HEK293 (cell line): ENCODE results near the gene PLA2G1B.

Experiments used
- CTCF ChIP-seq: fragments of 450-650 bp; formaldehyde crosslinking; IDR thresholded peaks from 2 replicates; pipeline ENCODE4 v1.5.1; 2016; ENCODE audit warnings: missing biosample characterization, missing genetic modification characterization
- PRDM2 ChIP-seq: fragments of 450-650 bp; formaldehyde crosslinking; IDR thresholded peaks from 2 replicates; pipeline ENCODE4 v1.5.1; 2016; ENCODE audit warnings: missing biosample characterization, missing genetic modification characterization, borderline replicate concordance
- REPIN1 ChIP-seq: fragments of 450-650 bp; formaldehyde crosslinking; IDR thresholded peaks from 2 replicates; pipeline ENCODE4 v1.5.1; 2017; ENCODE audit warnings: missing biosample characterization, missing genetic modification characterization, low read depth
- REST ChIP-seq: fragments of 450-650 bp; formaldehyde crosslinking; IDR thresholded peaks from 2 replicates; pipeline ENCODE4 v1.5.1; 2016; ENCODE audit warnings: missing biosample characterization, missing genetic modification characterization
- SP2 ChIP-seq: fragments of 450-650 bp; formaldehyde crosslinking; IDR thresholded peaks from 2 replicates; pipeline ENCODE4 v1.5.1; 2016; ENCODE audit warnings: missing biosample characterization, missing genetic modification characterization
- TSHZ1 ChIP-seq: fragments of 450-650 bp; formaldehyde crosslinking; IDR thresholded peaks from 2 replicates; pipeline ENCODE4 v1.5.1; 2016; ENCODE audit warnings: missing biosample characterization, missing genetic modification characterization, borderline replicate concordance
- ZBTB21 ChIP-seq: fragments of 450-650 bp; formaldehyde crosslinking; IDR thresholded peaks from 2 replicates; pipeline ENCODE4 v1.5.1; 2017; ENCODE audit warnings: missing biosample characterization, missing genetic modification characterization
- ZNF140 ChIP-seq: fragments of 450-650 bp; formaldehyde crosslinking; IDR thresholded peaks from 2 replicates; pipeline ENCODE4 v1.5.1; 2016; ENCODE audit warnings: missing biosample characterization, missing genetic modification characterization
- ZNF449 ChIP-seq: fragments of 450-650 bp; formaldehyde crosslinking; IDR thresholded peaks from 2 replicates; pipeline ENCODE4 v1.5.1; 2017; ENCODE audit warnings: missing biosample characterization, mild to moderate bottlenecking, missing genetic modification characterization, moderate library complexity
- ZNF830 ChIP-seq: fragments of 450-650 bp; IDR thresholded peaks from 2 replicates; pipeline ENCODE4 v1.5.0; 2018; ENCODE audit warnings: missing biosample characterization, missing genetic modification characterization, low read depth, mild to moderate bottlenecking, moderate library complexity

- TF ChIP-seq PRDM2 (tag by site-specific recombination) (no peak), REPIN1 (tag by site-specific recombination) (no peak), ZNF830 (no peak), SP2 (tag by site-specific recombination) (peak; percentile 27; the same call in 1 of the 2 replicates), CTCF (no peak), ZBTB21 (tag by site-specific recombination) (0 out of 2 replicates have a peak, but pooled peaks have one; percentile 12), REST (tag by site-specific recombination) (peak; percentile 10; the same call in 1 of the 2 replicates), ZNF140 (tag by site-specific recombination) (no peak), TSHZ1 (tag by site-specific recombination) (0 out of 2 replicates have a peak, but pooled peaks have one; percentile 6), ZNF449 (tag by site-specific recombination) (no peak)
Measured at GRCh38 chr12:120292661-120293531, 34.7 kb downstream of the PLA2G1B start, which contains the start of gene RNU4-1.
